ENCODE data around the gene CYP51A1. TPM values are rescaled to one million over a fixed set of nuclear protein-coding genes. Genes with fewer than 3 reads are reported as not detected.
"Not testable (repeated sequence)": the region's sequence is repeated elsewhere in the genome, so short reads cannot be mapped to it uniquely, and the experiment has no call there.

CYP51A1 gene
- total RNA-seq, 1 experiment from 2014 or later = 89.0 TPM

GRCh38 chr7:92095380-92095779 is 38.9 kb downstream of the CYP51A1 start:
- H4K20me1 ChIP-seq (ENCODE audit: insufficient read depth) = no peaks in the 10 kb centered on the region
- TF ChIP-seq EZH2 (IDR thresholded peaks at IDR 0.05; ENCODE audit: low read depth) = no peak
- no peak for TF ChIP-seq CTCF (conservative IDR thresholded peaks at IDR 0.05)
- no peak overlapping the region for H3K27ac ChIP-seq
- no peak overlapping the region for H3K4me3 ChIP-seq
- no peak for DNase-seq
- ChIA-PET POLR2A (ENCODE audit: unreplicated experiment) (no interaction called here), CTCF (no interaction called here)
- H3F3A ChIP-seq (ENCODE audit: insufficient read depth, low read depth) = no peaks in the 10 kb centered on the region
- intact Hi-C loops (cut with micrococcal nuclease; ENCODE audit: unreplicated experiment) = no loop called here
- H3K9me3 ChIP-seq (ENCODE audit: insufficient read depth, low read depth) = no peaks in the 10 kb centered on the region
- H3K4me1 ChIP-seq (replicated peaks; ENCODE audit: insufficient read depth) = no peaks in the 10 kb centered on the region
- H3K9me2 ChIP-seq (ENCODE audit: insufficient read depth) = no peaks in the 10 kb centered on the region
- no TSS peak for BruUV-seq (replicated peaks)
- no peaks in the 10 kb centered on the region for H3K27me3 ChIP-seq (ENCODE audit: insufficient read depth, low read depth)
- 0 out of 2 replicates have a peak, but pooled peaks cover 9% of the 10 kb centered on the region for H3K36me3 ChIP-seq (ENCODE audit: low read depth)
- H2AFZ ChIP-seq = no peak overlapping the region
- no peaks in the 10 kb centered on the region for H3K79me2 ChIP-seq (ENCODE audit: low read depth)
- no peak overlapping the region for H3K4me2 ChIP-seq

GRCh38 chr7:92092210-92092609 is 42.1 kb downstream of the CYP51A1 start:
- intact Hi-C loops (cut with micrococcal nuclease; ENCODE audit: unreplicated experiment) = no loop called here
- no peak for DNase-seq
- Histone ChIP-seq H4K20me1 (ENCODE audit: insufficient read depth) (no peaks in the 10 kb centered on the region), H3K36me3 (ENCODE audit: low read depth) (0 out of 2 replicates have a peak, but pooled peaks cover 4% of the 10 kb centered on the region), H3K27ac (no peak overlapping the region), H3K4me1 (replicated peaks; ENCODE audit: insufficient read depth) (no peaks in the 10 kb centered on the region), H3K79me2 (ENCODE audit: low read depth) (no peaks in the 10 kb centered on the region), H3K4me2 (no peak overlapping the region), H3K4me3 (no peak overlapping the region), H3K9me2 (ENCODE audit: insufficient read depth) (no peaks in the 10 kb centered on the region), H2AFZ (no peak overlapping the region), H3F3A (ENCODE audit: insufficient read depth, low read depth) (no peaks in the 10 kb centered on the region), H3K27me3 (ENCODE audit: insufficient read depth, low read depth) (no peaks in the 10 kb centered on the region), H3K9me3 (ENCODE audit: insufficient read depth, low read depth) (no peaks in the 10 kb centered on the region)
- ChIA-PET POLR2A (ENCODE audit: unreplicated experiment) (no interaction called here), CTCF (no interaction called here)
- TF ChIP-seq EZH2 (IDR thresholded peaks at IDR 0.05; ENCODE audit: low read depth) (no peak), CTCF (conservative IDR thresholded peaks at IDR 0.05) (no peak)
- no TSS peak for BruUV-seq (replicated peaks)

- no peak for DNase-seq
- TF ChIP-seq EZH2 (IDR thresholded peaks at IDR 0.05; ENCODE audit: low read depth) (no peak), CTCF (conservative IDR thresholded peaks at IDR 0.05) (no peak)
These were observed 46.0 kb downstream of the CYP51A1 start for GRCh38 chr7:92088266-92088665.

GRCh38 chr7:92083922-92084321 is 50.4 kb downstream of the CYP51A1 start:
- H3K4me1 ChIP-seq (replicated peaks; ENCODE audit: insufficient read depth); BruUV-seq (replicated peaks); H3K36me3 ChIP-seq (ENCODE audit: low read depth); intact Hi-C loops (cut with micrococcal nuclease; ENCODE audit: unreplicated experiment); CTCF ChIA-PET; H3K9me2 ChIP-seq (ENCODE audit: insufficient read depth); POLR2A ChIA-PET (ENCODE audit: unreplicated experiment); DNase-seq; H3K4me2 ChIP-seq; H3K4me3 ChIP-seq; H3F3A ChIP-seq (ENCODE audit: insufficient read depth, low read depth); H3K27ac ChIP-seq; H3K79me2 ChIP-seq (ENCODE audit: low read depth); H4K20me1 ChIP-seq (ENCODE audit: insufficient read depth); H3K27me3 ChIP-seq (ENCODE audit: insufficient read depth, low read depth); H2AFZ ChIP-seq; H3K9me3 ChIP-seq (ENCODE audit: insufficient read depth, low read depth): not testable (repeated sequence)

More at GRCh38 chr7:92088266-92088665, 46.0 kb downstream of the CYP51A1 start:
- Histone ChIP-seq H3K4me1 (replicated peaks; ENCODE audit: insufficient read depth) (no peaks in the 10 kb centered on the region), H2AFZ (no peak overlapping the region), H3K4me3 (no peak overlapping the region), H3K27me3 (ENCODE audit: insufficient read depth, low read depth) (no peaks in the 10 kb centered on the region), H4K20me1 (ENCODE audit: insufficient read depth) (no peaks in the 10 kb centered on the region), H3K27ac (no peak overlapping the region), H3K79me2 (ENCODE audit: low read depth) (no peaks in the 10 kb centered on the region), H3K9me2 (ENCODE audit: insufficient read depth) (no peaks in the 10 kb centered on the region), H3K36me3 (ENCODE audit: low read depth) (0 out of 2 replicates have a peak, but pooled peaks cover under 1% of the 10 kb centered on the region), H3K9me3 (ENCODE audit: insufficient read depth, low read depth) (no peaks in the 10 kb centered on the region), H3K4me2 (no peak overlapping the region), H3F3A (ENCODE audit: insufficient read depth, low read depth) (no peaks in the 10 kb centered on the region)
- intact Hi-C loops (cut with micrococcal nuclease; ENCODE audit: unreplicated experiment) = no loop called here
- CTCF ChIA-PET = no interaction called here
- POLR2A ChIA-PET (ENCODE audit: unreplicated experiment) = no interaction called here
- BruUV-seq (replicated peaks) = no TSS peak
